ENCODE measurements around the gene NIPSNAP3A.

Gene NIPSNAP3A

GRCh38 chr9:104808035-104808614 is 60.6 kb downstream of the NIPSNAP3A start:
- no peak for DNase-seq (ENCODE audit: low read depth in 2 of 2)
